ENCODE measurements around the gene C4orf54. TPM values are rescaled to one million over a fixed set of nuclear protein-coding genes. Genes with fewer than 3 reads are reported as not detected.

Gene C4orf54
- total and polyA plus RNA-seq, 8 donors: under 0.01 to 0.03 (median under 0.01) TPM; not detected in 5

- H3K4me3 ChIP-seq: no peak overlapping the region
- 60 to 83% methylated on average over 5 of the region's 5 CpGs for WGBS, 2 donors
- H3K36me3 ChIP-seq: no peaks in the 10 kb centered on the region
- DNase-seq: no peak
- H3K27ac ChIP-seq: no peak overlapping the region
- no peaks in the 10 kb centered on the region for H3K4me1 ChIP-seq
- no peaks in the 10 kb centered on the region for H3K27me3 ChIP-seq
- no peak for TF ChIP-seq CTCF (IDR thresholded peaks at IDR 0.05)
- no peak for ATAC-seq
- intact Hi-C loops (cut with DNase I): no loop called here
- H3K9me3 ChIP-seq: no peaks in the 10 kb centered on the region
- FAIRE-seq: no peak
These were observed 20.5 kb downstream of the C4orf54 start for GRCh38 chr4:99637174-99637573.

- FAIRE-seq (no peak), ATAC-seq (no peak), DNase-seq (no peak)
- Histone ChIP-seq H3K4me3 (no peak overlapping the region), H3K9me3 (no peaks in the 10 kb centered on the region), H3K27ac (no peak overlapping the region), H3K27me3 (no peaks in the 10 kb centered on the region), H3K4me1 (peaks cover 0 to 4% (median 0%) of the 10 kb centered on the region in 3 donors), H3K36me3 (no peaks in the 10 kb centered on the region)
- 70 to 85% methylated on average over 2 of the region's 2 CpGs for WGBS, 2 donors
- intact Hi-C loops (cut with DNase I): no loop called here
- no peak for TF ChIP-seq CTCF (IDR thresholded peaks at IDR 0.05)
These were observed 21.2 kb downstream of the C4orf54 start for GRCh38 chr4:99636422-99636821.

GRCh38 chr4:99635601-99636000, 22.0 kb downstream of the C4orf54 start:
- Histone ChIP-seq H3K27me3 (no peaks in the 10 kb centered on the region), H3K4me1 (peaks cover 0 to 8% (median 0%) of the 10 kb centered on the region in 3 donors), H3K4me3 (no peak overlapping the region), H3K27ac (no peak overlapping the region), H3K36me3 (no peaks in the 10 kb centered on the region), H3K9me3 (no peaks in the 10 kb centered on the region)
- no peak for DNase-seq
- TF ChIP-seq CTCF (IDR thresholded peaks at IDR 0.05): no peak
- no peak for FAIRE-seq
- intact Hi-C loops (cut with DNase I): no loop called here
- ATAC-seq: no peak
- WGBS, 2 donors: 84 to 89% methylated on average over 3 of the region's 3 CpGs

GRCh38 chr4:99634742-99635360, 22.8 kb downstream of the C4orf54 start:
- ATAC-seq (no peak), DNase-seq (no peak), FAIRE-seq (no peak)
- 41 to 52% methylated on average over 1 of the region's 1 CpG for WGBS, 2 donors
- Histone ChIP-seq H3K27me3 (no peaks in the 10 kb centered on the region), H3K4me3 (no peak overlapping the region), H3K9me3 (no peaks in the 10 kb centered on the region), H3K27ac (no peak overlapping the region), H3K36me3 (no peaks in the 10 kb centered on the region), H3K4me1 (peaks cover 0 to 10% (median 0%) of the 10 kb centered on the region in 3 donors)
- intact Hi-C loops (cut with DNase I): no loop called here
- TF ChIP-seq CTCF (IDR thresholded peaks at IDR 0.05): no peak

GRCh38 chr4:99633772-99634171, 23.9 kb downstream of the C4orf54 start:
- H3K9me3 ChIP-seq: no peaks in the 10 kb centered on the region
- no peak for ATAC-seq
- no peak overlapping the region for H3K27ac ChIP-seq
- H3K27me3 ChIP-seq: no peaks in the 10 kb centered on the region
- FAIRE-seq: no peak
- H3K4me3 ChIP-seq: no peak overlapping the region
- intact Hi-C loops (cut with DNase I): no loop called here
- H3K36me3 ChIP-seq: no peaks in the 10 kb centered on the region
- H3K4me1 ChIP-seq: peaks cover 0 to 10% (median 0%) of the 10 kb centered on the region in 3 donors
- no peak for TF ChIP-seq CTCF (IDR thresholded peaks at IDR 0.05)
- DNase-seq: no peak
- WGBS, 2 donors: 90 to 92% methylated on average over 14 of the region's 14 CpGs
